Mesenchymal stem cell (in vitro differentiated cells and primary cell): Measurements from ENCODE around the gene POU2AF2.

ENCODE experiments used
- DNase-seq: peaks from one replicate; pipeline ENCODE4 v3.0.0-alpha.2; 2013
- H2AFZ ChIP-seq: one replicate; pipeline ENCODE4 v1.6.1; 2013; ENCODE audit warnings: low read depth, mild to moderate bottlenecking, control low read depth, inconsistent platforms, low read length, moderate library complexity
- H2AK5ac ChIP-seq: 2 replicates; pipeline ENCODE4 v1.6.1; 2013; ENCODE audit warnings: low read length, moderate library complexity, mild to moderate bottlenecking, inconsistent platforms; ENCODE audit not compliant: severe bottlenecking
- H2BK120ac ChIP-seq: one replicate; pipeline ENCODE4 v1.6.1; 2013; ENCODE audit warnings: low read depth, mild to moderate bottlenecking, inconsistent platforms, low read length, moderate library complexity
- H2BK12ac ChIP-seq, 2 experiments: one replicate each; pipeline ENCODE4 v1.6.1; 2013; ENCODE audit warnings: inconsistent platforms in 2 of 2, low read length in 2 of 2, mild to moderate bottlenecking in 2 of 2, moderate library complexity in 2 of 2, control low read depth in 1 of 2
- H2BK15ac ChIP-seq: one replicate; pipeline ENCODE4 v1.6.1; 2013; ENCODE audit warnings: mild to moderate bottlenecking, low read depth, inconsistent platforms; ENCODE audit not compliant: poor library complexity, severe bottlenecking
- H2BK5ac ChIP-seq: 2 replicates; pipeline ENCODE4 v1.6.1; 2013; ENCODE audit warnings: low read depth, mild to moderate bottlenecking, low read length, control low read depth, inconsistent platforms; ENCODE audit not compliant: poor library complexity, severe bottlenecking
- H3K14ac ChIP-seq, 2 experiments: one replicate each; pipeline ENCODE4 v1.6.1; 2013; ENCODE audit warnings: inconsistent platforms in 2 of 2, low read length in 2 of 2, control low read depth in 1 of 2, mild to moderate bottlenecking in 1 of 2, moderate library complexity in 1 of 2
- H3K18ac ChIP-seq, 2 experiments: one replicate each; pipeline ENCODE4 v1.6.1; 2013; ENCODE audit warnings: inconsistent platforms in 2 of 2, low read length in 2 of 2, control low read depth in 1 of 2, low read depth in 1 of 2, mild to moderate bottlenecking in 1 of 2
- H3K23ac ChIP-seq, 2 experiments: one replicate each; pipeline ENCODE4 v1.6.1; 2013; ENCODE audit warnings: inconsistent platforms in 2 of 2, low read length in 2 of 2, mild to moderate bottlenecking in 2 of 2, moderate library complexity in 2 of 2, control low read depth in 1 of 2
- H3K27ac ChIP-seq: 2 replicates; pipeline ENCODE4 v1.5.1; 2013; ENCODE audit warnings: mild to moderate bottlenecking, moderate library complexity, low read length, control low read depth, inconsistent platforms; ENCODE audit not compliant: poor library complexity, severe bottlenecking
- H3K27me3 ChIP-seq, 2 experiments: 2 replicates each; pipeline versions ENCODE4 v1.6.1 to v1.7.0; 2013; ENCODE audit warnings: low read length in 2 of 2, mild to moderate bottlenecking in 2 of 2, moderate library complexity in 2 of 2, control low read depth in 1 of 2, inconsistent platforms in 1 of 2; ENCODE audit not compliant: control insufficient read depth in 1 of 2, insufficient read depth in 1 of 2
- H3K36me3 ChIP-seq, 2 experiments: 2 replicates each; pipeline versions ENCODE4 v1.6.1 to v1.7.0; 2013; ENCODE audit warnings: low read length in 2 of 2, control low read depth in 1 of 2, inconsistent platforms in 1 of 2, low read depth in 1 of 2, mild to moderate bottlenecking in 1 of 2; ENCODE audit not compliant: insufficient read depth in 2 of 2, control insufficient read depth in 1 of 2
- H3K4ac ChIP-seq, 2 experiments: one replicate each; pipeline ENCODE4 v1.6.1; 2013; ENCODE audit warnings: inconsistent platforms in 2 of 2, low read length in 2 of 2, mild to moderate bottlenecking in 2 of 2, moderate library complexity in 2 of 2, control low read depth in 1 of 2, low read depth in 1 of 2
- H3K4me1 ChIP-seq: 2 replicates; pipeline ENCODE4 v1.6.1; 2013; ENCODE audit warnings: low read depth, low read length, control low read depth; ENCODE audit not compliant: control insufficient read depth, insufficient read depth
- H3K4me2 ChIP-seq: 2 replicates; pipeline ENCODE4 v1.6.1; 2013; ENCODE audit warnings: low read length, mild to moderate bottlenecking, inconsistent platforms; ENCODE audit not compliant: poor library complexity, severe bottlenecking
- H3K4me3 ChIP-seq, 2 experiments: 2 replicates each; pipeline versions ENCODE4 v1.5.1 to v1.7.0; 2013; ENCODE audit warnings: low read length in 2 of 2, mild to moderate bottlenecking in 2 of 2, control low read depth in 1 of 2, low read depth in 1 of 2; ENCODE audit not compliant: insufficient read depth in 1 of 2
- H3K79me1 ChIP-seq: replicated peaks from 2 replicates; pipeline ENCODE4 v1.6.1; 2013; ENCODE audit warnings: mild to moderate bottlenecking, control low read depth, low read length, inconsistent platforms; ENCODE audit not compliant: poor library complexity, severe bottlenecking
- H3K9ac ChIP-seq: 2 replicates; pipeline ENCODE4 v1.7.0; 2013; ENCODE audit warnings: mild to moderate bottlenecking, low read length, moderate library complexity
- H3K9me3 ChIP-seq: 2 replicates; pipeline ENCODE4 v1.7.0; 2013; ENCODE audit warnings: mild to moderate bottlenecking, low read length; ENCODE audit not compliant: control insufficient read depth
- H4K8ac ChIP-seq: one replicate; pipeline ENCODE4 v1.6.1; 2013; ENCODE audit warnings: inconsistent platforms, mild to moderate bottlenecking, low read length, moderate library complexity
- H4K91ac ChIP-seq: one replicate; pipeline ENCODE4 v1.6.1; 2013; ENCODE audit warnings: mild to moderate bottlenecking, low read length, inconsistent platforms
- WGBS: methylation state at CpG from one replicate; pipeline ENCODE4 v1.1.7; 2013; ENCODE audit warnings: mixed read lengths; 5-methylcytosine and 5-hydroxymethylcytosine counted together

Gene POU2AF2

GRCh38 chr11:111308140-111308539 is 62.6 kb downstream of the POU2AF2 start:
- Histone ChIP-seq H3K36me3 (no peaks in the 10 kb centered on the region), H3K4me1 (no peaks in the 10 kb centered on the region), H3K27ac (no peak overlapping the region), H3K79me1 (no peaks in the 10 kb centered on the region), H2BK15ac (no peak overlapping the region), H2BK5ac (no peak overlapping the region), H2AFZ (no peak overlapping the region), H3K27me3 (peaks cover 21 to 33% of the 10 kb centered on the region in 2 experiments), H3K4me3 (no peak overlapping the region), H2AK5ac (no peak overlapping the region), H3K9ac (no peak overlapping the region), H3K14ac (peak overlapping the region in 1 of 2 experiments; percentile 65), H3K4me2 (no peak overlapping the region), H3K18ac (no peak overlapping the region), H4K91ac (no peak overlapping the region), H3K23ac (no peak overlapping the region), H3K4ac (no peak overlapping the region), H2BK120ac (no peak overlapping the region), H3K9me3 (no peaks in the 10 kb centered on the region), H2BK12ac (no peak overlapping the region), H4K8ac (no peak overlapping the region)
- no peak for DNase-seq
- WGBS, result 88% methylated on average over 6 of the region's 7 CpGs

GRCh38 chr11:111309215-111309915 is 63.8 kb downstream of the POU2AF2 start:
- no peaks in the 10 kb centered on the region for H3K4me1 ChIP-seq
- H3K4ac ChIP-seq, result no peak overlapping the region
- no peak overlapping the region for H3K27ac ChIP-seq
- H3K27me3 ChIP-seq, result peaks cover 18 to 33% of the 10 kb centered on the region in 2 experiments
- no peak overlapping the region for H2BK12ac ChIP-seq
- H2BK15ac ChIP-seq, result no peak overlapping the region
- no peak overlapping the region for H4K91ac ChIP-seq
- no peaks in the 10 kb centered on the region for H3K9me3 ChIP-seq
- no peak overlapping the region for H2AK5ac ChIP-seq
- no peaks in the 10 kb centered on the region for H3K79me1 ChIP-seq
- H3K9ac ChIP-seq, result no peak overlapping the region
- DNase-seq, result no peak
- H2BK120ac ChIP-seq, result no peak overlapping the region
- no peaks in the 10 kb centered on the region for H3K36me3 ChIP-seq
- 78% methylated on average over 4 of the region's 5 CpGs for WGBS
- H3K18ac ChIP-seq, result no peak overlapping the region
- H2BK5ac ChIP-seq, result no peak overlapping the region
- no peak overlapping the region for H4K8ac ChIP-seq
- no peak overlapping the region for H2AFZ ChIP-seq
- H3K23ac ChIP-seq, result no peak overlapping the region
- H3K14ac ChIP-seq, result no peak overlapping the region
- no peak overlapping the region for H3K4me2 ChIP-seq
- H3K4me3 ChIP-seq, result no peak overlapping the region

- no peak overlapping the region for H3K14ac ChIP-seq
- H3K4ac ChIP-seq, result no peak overlapping the region
- H3K23ac ChIP-seq, result no peak overlapping the region
- peaks cover 14 to 33% of the 10 kb centered on the region in 2 experiments for H3K27me3 ChIP-seq
- no peak overlapping the region for H3K9ac ChIP-seq
- H2BK12ac ChIP-seq, result no peak overlapping the region
- no peak overlapping the region for H3K4me2 ChIP-seq
- no peak overlapping the region for H4K8ac ChIP-seq
- DNase-seq, result no peak
- no peak overlapping the region for H2AFZ ChIP-seq
- no peaks in the 10 kb centered on the region for H3K9me3 ChIP-seq
- no peak overlapping the region for H4K91ac ChIP-seq
- H2BK120ac ChIP-seq, result no peak overlapping the region
- no peaks in the 10 kb centered on the region for H3K79me1 ChIP-seq
- no peak overlapping the region for H2AK5ac ChIP-seq
- WGBS, result 62% methylated on average over 3 of the region's 3 CpGs
- no peak overlapping the region for H2BK15ac ChIP-seq
- no peak overlapping the region for H3K18ac ChIP-seq
- H3K27ac ChIP-seq, result no peak overlapping the region
- no peak overlapping the region for H3K4me3 ChIP-seq
- no peaks in the 10 kb centered on the region for H3K36me3 ChIP-seq
- no peak overlapping the region for H2BK5ac ChIP-seq
- H3K4me1 ChIP-seq, result no peaks in the 10 kb centered on the region
Observed at GRCh38 chr11:111310088-111310487, 64.6 kb downstream of the POU2AF2 start.

GRCh38 chr11:111310723-111311122 is 65.2 kb downstream of the POU2AF2 start:
- H2AFZ ChIP-seq, result no peak overlapping the region
- H2BK12ac ChIP-seq, result no peak overlapping the region
- no peaks in the 10 kb centered on the region for H3K4me1 ChIP-seq
- no peaks in the 10 kb centered on the region for H3K9me3 ChIP-seq
- WGBS, result 91% methylated on average over 6 of the region's 6 CpGs
- peaks cover 14 to 28% of the 10 kb centered on the region in 2 experiments for H3K27me3 ChIP-seq
- H3K36me3 ChIP-seq, result no peaks in the 10 kb centered on the region
- no peak overlapping the region for H2BK5ac ChIP-seq
- H2BK120ac ChIP-seq, result no peak overlapping the region
- H2BK15ac ChIP-seq, result no peak overlapping the region
- no peak overlapping the region for H3K4me3 ChIP-seq
- H4K91ac ChIP-seq, result no peak overlapping the region
- no peak overlapping the region for H3K27ac ChIP-seq
- H3K4me2 ChIP-seq, result no peak overlapping the region
- no peak overlapping the region for H3K14ac ChIP-seq
- H2AK5ac ChIP-seq, result no peak overlapping the region
- no peak overlapping the region for H3K18ac ChIP-seq
- no peak overlapping the region for H4K8ac ChIP-seq
- H3K79me1 ChIP-seq, result no peaks in the 10 kb centered on the region
- H3K4ac ChIP-seq, result no peak overlapping the region
- H3K9ac ChIP-seq, result no peak overlapping the region
- DNase-seq, result no peak
- no peak overlapping the region for H3K23ac ChIP-seq
